Upper lobe of right lung (tissue), 1 donor: ENCODE data around the gene PRKCB. TPM values are rescaled to one million over a fixed set of nuclear protein-coding genes. Genes with fewer than 3 reads are reported as not detected.
"Not testable (repeated sequence)": the region's sequence is repeated elsewhere in the genome, so short reads cannot be mapped to it uniquely, and the experiment has no call there.

Source experiments
- ATAC-seq: fragments of 200-7000 bp; cut with Tn5 transposase; one replicate; pipeline ENCODE4 v1.9.1; 2020; ENCODE audit warnings: mild to moderate bottlenecking, moderate library complexity
- DNase-seq: peaks from one replicate; pipeline ENCODE4 v3.0.0-alpha.2; 2020
- H3K27ac ChIP-seq: fragments of 200-600 bp; one replicate; pipeline ENCODE4 v1.8.0; 2022
- H3K27me3 ChIP-seq: fragments of 200-600 bp; one replicate; pipeline ENCODE4 v1.8.0; 2022; ENCODE audit warnings: mild to moderate bottlenecking
- H3K36me3 ChIP-seq: fragments of 200-600 bp; one replicate; pipeline ENCODE4 v1.8.0; 2022
- H3K4me1 ChIP-seq: fragments of 200-600 bp; one replicate; pipeline ENCODE4 v1.8.0; 2022
- H3K4me3 ChIP-seq: fragments of 200-600 bp; one replicate; pipeline ENCODE4 v1.8.0; 2022; ENCODE audit warnings: mild to moderate bottlenecking
- H3K9me3 ChIP-seq: fragments of 200-600 bp; one replicate; pipeline ENCODE4 v1.8.0; 2022
- intact Hi-C: fragments of 100-400 bp; cut with DNase I; formaldehyde crosslinking; loops from one replicate; pipeline ENCODE4 v1.11.0; 2022
- total RNA-seq: library from RNA; stranded (reverse); fragmentation: NEBNext Ultra II Directional; extraction: Animal tissue kit (Norgen Biotek cat#: 25700); gene quantifications from one replicate; pipeline ENCODE4 v1.2.1, GENCODE V29; 2021
- TF ChIP-seq, protein P1 (sequence below): fragments of 200-600 bp; IDR thresholded peaks from one replicate; pipeline ENCODE4 v1.8.0; 2022; ENCODE audit warnings: antibody characterized with exemption
- donor health status: DM: no; HTN: yes; CAD: no; lungs with severe emphysema.

PRKCB gene
- total RNA-seq, 1 donor from 2014 or later = 25.2 TPM

DNA sequence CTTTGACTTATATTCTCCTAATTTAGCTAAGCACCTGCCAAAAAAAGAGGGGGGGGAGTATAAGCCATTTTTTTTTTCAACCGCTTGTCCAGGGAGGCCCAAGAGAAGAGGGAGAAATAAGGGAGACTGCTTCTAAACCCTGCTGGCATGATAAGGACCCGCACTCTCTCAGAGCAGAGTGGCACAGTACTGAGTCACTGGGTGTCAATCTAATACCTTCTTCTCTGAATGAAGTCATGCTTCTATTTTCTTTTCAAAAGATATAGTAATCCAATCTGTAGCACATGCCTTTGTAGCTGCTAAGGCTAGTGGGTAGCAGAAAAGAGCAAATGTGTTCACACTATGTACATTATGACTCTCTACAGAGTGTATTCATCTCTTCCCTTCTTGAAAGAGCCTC is 385.4 kb downstream of the PRKCB start:
- Histone ChIP-seq H3K27me3 (no peaks in the 10 kb centered on the region), H3K36me3 (no peaks in the 10 kb centered on the region), H3K4me1 (no peaks in the 10 kb centered on the region), H3K9me3 (no peaks in the 10 kb centered on the region), H3K4me3 (no peak overlapping the region), H3K27ac (no peak overlapping the region)
- intact Hi-C loops = no loop called here
- no peak for DNase-seq
- TF ChIP-seq, protein P1, sequence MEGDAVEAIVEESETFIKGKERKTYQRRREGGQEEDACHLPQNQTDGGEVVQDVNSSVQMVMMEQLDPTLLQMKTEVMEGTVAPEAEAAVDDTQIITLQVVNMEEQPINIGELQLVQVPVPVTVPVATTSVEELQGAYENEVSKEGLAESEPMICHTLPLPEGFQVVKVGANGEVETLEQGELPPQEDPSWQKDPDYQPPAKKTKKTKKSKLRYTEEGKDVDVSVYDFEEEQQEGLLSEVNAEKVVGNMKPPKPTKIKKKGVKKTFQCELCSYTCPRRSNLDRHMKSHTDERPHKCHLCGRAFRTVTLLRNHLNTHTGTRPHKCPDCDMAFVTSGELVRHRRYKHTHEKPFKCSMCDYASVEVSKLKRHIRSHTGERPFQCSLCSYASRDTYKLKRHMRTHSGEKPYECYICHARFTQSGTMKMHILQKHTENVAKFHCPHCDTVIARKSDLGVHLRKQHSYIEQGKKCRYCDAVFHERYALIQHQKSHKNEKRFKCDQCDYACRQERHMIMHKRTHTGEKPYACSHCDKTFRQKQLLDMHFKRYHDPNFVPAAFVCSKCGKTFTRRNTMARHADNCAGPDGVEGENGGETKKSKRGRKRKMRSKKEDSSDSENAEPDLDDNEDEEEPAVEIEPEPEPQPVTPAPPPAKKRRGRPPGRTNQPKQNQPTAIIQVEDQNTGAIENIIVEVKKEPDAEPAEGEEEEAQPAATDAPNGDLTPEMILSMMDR = no peak
- no peak for ATAC-seq

DNA sequence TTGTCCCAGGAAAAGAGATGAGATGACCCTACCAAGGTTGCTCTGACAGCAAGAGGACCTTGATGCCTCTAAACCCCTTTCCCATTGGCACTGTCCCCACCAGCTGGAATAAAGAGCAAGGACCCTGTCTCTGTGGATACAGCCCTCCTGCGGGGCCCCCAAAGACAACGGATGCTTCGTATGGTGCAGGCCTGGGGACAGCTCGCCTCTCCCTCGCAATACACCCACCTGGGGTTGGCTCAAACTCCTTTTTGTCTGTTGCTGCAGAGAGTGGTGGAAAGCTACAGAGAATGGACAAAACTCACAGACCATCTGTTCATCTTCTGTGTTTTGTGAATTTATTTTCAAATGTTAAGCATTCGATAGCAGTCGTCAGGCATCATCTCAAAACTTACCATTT is 392.7 kb downstream of the PRKCB start:
- TF ChIP-seq, protein P1 = no peak
- DNase-seq (no peak), ATAC-seq (no peak)
- intact Hi-C loops = no loop called here
- no peaks in the 10 kb centered on the region for H3K36me3 ChIP-seq
- no peak overlapping the region for H3K4me3 ChIP-seq
- H3K27ac ChIP-seq = no peak overlapping the region
- no peaks in the 10 kb centered on the region for H3K27me3 ChIP-seq
- H3K4me1 ChIP-seq = no peaks in the 10 kb centered on the region
- H3K9me3 ChIP-seq = no peaks in the 10 kb centered on the region

DNA sequence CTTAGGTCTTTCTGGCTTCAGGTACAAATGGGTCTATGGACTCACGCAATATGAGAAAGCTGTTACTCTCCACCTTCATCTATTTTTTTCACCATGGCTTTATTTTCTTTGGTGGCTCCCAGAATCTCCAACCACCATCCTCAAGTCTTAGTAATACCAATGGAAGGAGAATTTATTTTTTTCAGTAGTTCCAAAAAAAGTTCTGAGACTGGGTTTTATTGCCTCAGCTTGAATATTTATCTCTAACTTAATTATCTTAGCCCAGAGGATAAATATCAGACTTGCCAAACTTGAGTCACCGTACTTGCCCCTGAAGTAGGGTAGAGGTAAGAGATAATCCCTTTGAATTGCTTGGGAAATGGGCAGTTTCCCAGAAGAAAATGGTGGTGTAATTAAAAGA is 397.2 kb downstream of the PRKCB start:
- no peak for ATAC-seq
- intact Hi-C loops = no loop called here
- Histone ChIP-seq H3K36me3 (no peaks in the 10 kb centered on the region), H3K27me3 (no peaks in the 10 kb centered on the region), H3K27ac (no peak overlapping the region), H3K4me3 (no peak overlapping the region), H3K4me1 (no peaks in the 10 kb centered on the region), H3K9me3 (no peaks in the 10 kb centered on the region)
- TF ChIP-seq, protein P1 = no peak
- DNase-seq = no peak

DNA sequence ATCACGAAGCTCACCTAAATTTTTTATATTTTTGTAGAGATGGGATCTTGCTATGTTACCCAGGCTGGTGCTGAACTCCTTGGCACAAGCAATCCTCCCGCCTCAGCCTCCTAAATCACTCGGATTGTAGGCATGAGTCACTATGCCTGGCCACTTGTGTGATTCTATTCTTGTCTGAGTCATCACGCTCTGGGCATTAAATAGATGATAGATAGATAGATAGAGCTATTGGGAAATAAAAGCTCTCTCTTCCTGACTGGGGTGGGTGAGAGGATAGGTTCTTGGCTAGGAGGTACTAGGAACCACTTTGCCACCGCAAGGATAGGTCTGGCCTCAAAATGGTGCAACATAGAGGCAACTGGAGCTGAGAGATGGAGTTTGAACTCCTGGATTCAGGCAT is 399.0 kb downstream of the PRKCB start:
- H3K4me3 ChIP-seq = no peak overlapping the region
- no peaks in the 10 kb centered on the region for H3K9me3 ChIP-seq
- H3K27me3 ChIP-seq = no peaks in the 10 kb centered on the region
- intact Hi-C loops = no loop called here
- DNase-seq (no peak), ATAC-seq (no peak)
- H3K4me1 ChIP-seq = no peaks in the 10 kb centered on the region
- H3K27ac ChIP-seq = no peak overlapping the region
- H3K36me3 ChIP-seq = no peaks in the 10 kb centered on the region
- TF ChIP-seq, protein P1 = no peak

DNA sequence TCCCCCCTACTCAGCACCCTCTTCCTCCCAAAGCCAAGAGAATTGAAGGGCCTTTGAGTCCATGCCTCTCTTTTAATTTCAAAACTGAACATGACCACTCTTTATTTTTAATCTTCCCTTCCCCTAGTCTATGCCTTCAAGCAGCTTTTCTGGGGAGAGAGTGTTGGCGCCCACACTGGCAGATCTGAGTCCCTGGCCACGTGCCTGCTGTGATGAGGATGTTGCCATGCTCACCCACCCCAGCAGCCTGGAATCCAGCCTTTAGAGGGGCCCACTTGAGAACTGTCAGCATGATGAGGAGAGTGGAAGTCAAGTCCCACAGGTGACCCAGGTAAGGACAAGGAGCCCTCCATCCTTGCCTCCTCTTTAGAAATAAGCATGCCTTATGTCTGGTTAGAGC is 400.0 kb downstream of the PRKCB start:
- DNase-seq (no peak), ATAC-seq (no peak)
- TF ChIP-seq, protein P1 = no peak
- H3K4me1 ChIP-seq = no peaks in the 10 kb centered on the region
- no peaks in the 10 kb centered on the region for H3K9me3 ChIP-seq
- no peaks in the 10 kb centered on the region for H3K27me3 ChIP-seq
- no peak overlapping the region for H3K4me3 ChIP-seq
- intact Hi-C loops = no loop called here
- H3K36me3 ChIP-seq = no peaks in the 10 kb centered on the region
- no peak overlapping the region for H3K27ac ChIP-seq

DNA sequence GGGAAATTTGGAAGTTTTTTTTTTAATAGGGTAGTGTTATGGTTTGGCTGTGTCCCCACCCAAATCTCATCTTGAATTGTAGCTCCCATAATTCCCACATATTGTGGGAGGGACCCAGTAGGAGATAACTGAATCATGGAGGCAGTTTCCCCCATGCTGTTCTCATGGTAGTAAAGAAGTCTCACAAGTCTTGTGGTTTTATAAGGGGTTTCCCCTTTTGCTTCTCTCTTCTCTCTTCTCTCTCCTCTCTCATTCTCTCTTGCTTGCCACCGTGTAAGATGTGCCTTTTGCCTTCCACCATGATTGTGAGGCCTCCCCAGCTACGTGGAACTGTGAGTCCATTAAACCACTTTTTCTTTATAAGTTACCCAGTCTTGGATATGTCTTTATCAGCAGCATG is 403.1 kb downstream of the PRKCB start:
- ATAC-seq, H3K4me1 ChIP-seq, H3K27ac ChIP-seq, H3K4me3 ChIP-seq, H3K36me3 ChIP-seq, intact Hi-C loops, H3K9me3 ChIP-seq, H3K27me3 ChIP-seq, DNase-seq: not testable (repeated sequence)
